Mesenchymal stem cell (in vitro differentiated cells and primary cell): ENCODE results near the gene ATP1A2.
A peak's percentile ranks its signal among the peaks of the same experiment; 100 is the strongest.
"Not testable (repeated sequence)": the region's sequence is repeated elsewhere in the genome, so short reads cannot be mapped to it uniquely, and the experiment has no call there.

ENCODE experiments used
- DNase-seq: peaks from one replicate; pipeline ENCODE4 v3.0.0-alpha.2; 2013
- H2AFZ ChIP-seq: one replicate; pipeline ENCODE4 v1.6.1; 2013; ENCODE audit warnings: low read depth, mild to moderate bottlenecking, control low read depth, inconsistent platforms, low read length, moderate library complexity
- H2AK5ac ChIP-seq: 2 replicates; pipeline ENCODE4 v1.6.1; 2013; ENCODE audit warnings: low read length, moderate library complexity, mild to moderate bottlenecking, inconsistent platforms; ENCODE audit not compliant: severe bottlenecking
- H2BK120ac ChIP-seq: one replicate; pipeline ENCODE4 v1.6.1; 2013; ENCODE audit warnings: low read depth, mild to moderate bottlenecking, inconsistent platforms, low read length, moderate library complexity
- H2BK12ac ChIP-seq, 2 experiments: one replicate each; pipeline ENCODE4 v1.6.1; 2013; ENCODE audit warnings: inconsistent platforms in 2 of 2, low read length in 2 of 2, mild to moderate bottlenecking in 2 of 2, moderate library complexity in 2 of 2, control low read depth in 1 of 2
- H2BK15ac ChIP-seq: one replicate; pipeline ENCODE4 v1.6.1; 2013; ENCODE audit warnings: mild to moderate bottlenecking, low read depth, inconsistent platforms; ENCODE audit not compliant: poor library complexity, severe bottlenecking
- H2BK5ac ChIP-seq: 2 replicates; pipeline ENCODE4 v1.6.1; 2013; ENCODE audit warnings: low read depth, mild to moderate bottlenecking, low read length, control low read depth, inconsistent platforms; ENCODE audit not compliant: poor library complexity, severe bottlenecking
- H3K14ac ChIP-seq, 2 experiments: one replicate each; pipeline ENCODE4 v1.6.1; 2013; ENCODE audit warnings: inconsistent platforms in 2 of 2, low read length in 2 of 2, control low read depth in 1 of 2, mild to moderate bottlenecking in 1 of 2, moderate library complexity in 1 of 2
- H3K18ac ChIP-seq, 2 experiments: one replicate each; pipeline ENCODE4 v1.6.1; 2013; ENCODE audit warnings: inconsistent platforms in 2 of 2, low read length in 2 of 2, control low read depth in 1 of 2, low read depth in 1 of 2, mild to moderate bottlenecking in 1 of 2
- H3K23ac ChIP-seq, 2 experiments: one replicate each; pipeline ENCODE4 v1.6.1; 2013; ENCODE audit warnings: inconsistent platforms in 2 of 2, low read length in 2 of 2, mild to moderate bottlenecking in 2 of 2, moderate library complexity in 2 of 2, control low read depth in 1 of 2
- H3K27ac ChIP-seq: 2 replicates; pipeline ENCODE4 v1.5.1; 2013; ENCODE audit warnings: mild to moderate bottlenecking, moderate library complexity, low read length, control low read depth, inconsistent platforms; ENCODE audit not compliant: poor library complexity, severe bottlenecking
- H3K27me3 ChIP-seq, 2 experiments: 2 replicates each; pipeline versions ENCODE4 v1.6.1 to v1.7.0; 2013; ENCODE audit warnings: low read length in 2 of 2, mild to moderate bottlenecking in 2 of 2, moderate library complexity in 2 of 2, control low read depth in 1 of 2, inconsistent platforms in 1 of 2; ENCODE audit not compliant: control insufficient read depth in 1 of 2, insufficient read depth in 1 of 2
- H3K36me3 ChIP-seq, 2 experiments: 2 replicates each; pipeline versions ENCODE4 v1.6.1 to v1.7.0; 2013; ENCODE audit warnings: low read length in 2 of 2, control low read depth in 1 of 2, inconsistent platforms in 1 of 2, low read depth in 1 of 2, mild to moderate bottlenecking in 1 of 2; ENCODE audit not compliant: insufficient read depth in 2 of 2, control insufficient read depth in 1 of 2
- H3K4ac ChIP-seq, 2 experiments: one replicate each; pipeline ENCODE4 v1.6.1; 2013; ENCODE audit warnings: inconsistent platforms in 2 of 2, low read length in 2 of 2, mild to moderate bottlenecking in 2 of 2, moderate library complexity in 2 of 2, control low read depth in 1 of 2, low read depth in 1 of 2
- H3K4me1 ChIP-seq: 2 replicates; pipeline ENCODE4 v1.6.1; 2013; ENCODE audit warnings: low read depth, low read length, control low read depth; ENCODE audit not compliant: control insufficient read depth, insufficient read depth
- H3K4me2 ChIP-seq: 2 replicates; pipeline ENCODE4 v1.6.1; 2013; ENCODE audit warnings: low read length, mild to moderate bottlenecking, inconsistent platforms; ENCODE audit not compliant: poor library complexity, severe bottlenecking
- H3K4me3 ChIP-seq, 2 experiments: 2 replicates each; pipeline versions ENCODE4 v1.5.1 to v1.7.0; 2013; ENCODE audit warnings: low read length in 2 of 2, mild to moderate bottlenecking in 2 of 2, control low read depth in 1 of 2, low read depth in 1 of 2; ENCODE audit not compliant: insufficient read depth in 1 of 2
- H3K79me1 ChIP-seq: replicated peaks from 2 replicates; pipeline ENCODE4 v1.6.1; 2013; ENCODE audit warnings: mild to moderate bottlenecking, control low read depth, low read length, inconsistent platforms; ENCODE audit not compliant: poor library complexity, severe bottlenecking
- H3K9ac ChIP-seq: 2 replicates; pipeline ENCODE4 v1.7.0; 2013; ENCODE audit warnings: mild to moderate bottlenecking, low read length, moderate library complexity
- H3K9me3 ChIP-seq: 2 replicates; pipeline ENCODE4 v1.7.0; 2013; ENCODE audit warnings: mild to moderate bottlenecking, low read length; ENCODE audit not compliant: control insufficient read depth
- H4K8ac ChIP-seq: one replicate; pipeline ENCODE4 v1.6.1; 2013; ENCODE audit warnings: inconsistent platforms, mild to moderate bottlenecking, low read length, moderate library complexity
- H4K91ac ChIP-seq: one replicate; pipeline ENCODE4 v1.6.1; 2013; ENCODE audit warnings: mild to moderate bottlenecking, low read length, inconsistent platforms
- WGBS: methylation state at CpG from one replicate; pipeline ENCODE4 v1.1.7; 2013; ENCODE audit warnings: mixed read lengths; 5-methylcytosine and 5-hydroxymethylcytosine counted together

The ATP1A2 gene

GRCh38 chr1:160126342-160126741 lies 10.8 kb downstream of the ATP1A2 start:
- H2AFZ ChIP-seq, DNase-seq, H4K8ac ChIP-seq, H2BK12ac ChIP-seq, H3K36me3 ChIP-seq, H3K79me1 ChIP-seq, H3K4me3 ChIP-seq, H2AK5ac ChIP-seq, H3K23ac ChIP-seq, H3K4me2 ChIP-seq, H3K4ac ChIP-seq, H2BK15ac ChIP-seq, H3K9ac ChIP-seq, H3K27ac ChIP-seq, H3K18ac ChIP-seq, H3K9me3 ChIP-seq, H2BK120ac ChIP-seq, H2BK5ac ChIP-seq, H4K91ac ChIP-seq, H3K14ac ChIP-seq: not testable (repeated sequence)
- H3K4me1 ChIP-seq, result peaks cover 23% of the 10 kb centered on the region
- H3K27me3 ChIP-seq, result peaks cover 0 to 16% of the 10 kb centered on the region in 2 experiments
- no CpG with 5 or more reads among the region's 4 CpGs for WGBS

DNA sequence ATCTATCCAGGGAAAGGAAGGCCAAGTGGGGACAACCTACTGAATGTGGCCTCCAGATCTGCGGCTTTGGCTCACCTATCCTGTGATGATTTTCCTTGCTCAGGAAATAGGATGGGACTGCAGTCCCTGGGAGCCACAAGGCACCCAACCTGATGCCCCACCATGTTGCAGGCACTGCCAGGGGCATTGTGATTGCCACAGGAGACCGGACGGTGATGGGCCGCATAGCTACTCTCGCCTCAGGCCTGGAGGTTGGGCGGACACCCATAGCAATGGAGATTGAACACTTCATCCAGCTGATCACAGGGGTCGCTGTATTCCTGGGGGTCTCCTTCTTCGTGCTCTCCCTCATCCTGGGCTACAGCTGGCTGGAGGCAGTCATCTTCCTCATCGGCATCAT lies 11.8 kb downstream of the ATP1A2 start:
- Histone ChIP-seq H3K36me3 (no peaks in the 10 kb centered on the region), H4K91ac (no peak overlapping the region), H3K4ac (no peak overlapping the region), H3K27ac (no peak overlapping the region), H3K4me2 (no peak overlapping the region), H3K14ac (no peak overlapping the region), H2BK5ac (no peak overlapping the region), H2AFZ (no peak overlapping the region), H2AK5ac (peak overlapping the region; percentile 75), H2BK12ac (peak overlapping the region in 1 of 2 experiments; percentile 40), H3K27me3 (peaks cover 5 to 23% of the 10 kb centered on the region in 2 experiments), H3K4me3 (no peak overlapping the region), H2BK120ac (no peak overlapping the region), H2BK15ac (no peak overlapping the region), H3K23ac (no peak overlapping the region), H3K79me1 (no peaks in the 10 kb centered on the region), H3K9me3 (no peaks in the 10 kb centered on the region), H4K8ac (no peak overlapping the region), H3K9ac (no peak overlapping the region), H3K18ac (no peak overlapping the region), H3K4me1 (peaks cover 23% of the 10 kb centered on the region)
- no peak for DNase-seq
- 99% methylated on average over 9 of the region's 9 CpGs for WGBS

DNA sequence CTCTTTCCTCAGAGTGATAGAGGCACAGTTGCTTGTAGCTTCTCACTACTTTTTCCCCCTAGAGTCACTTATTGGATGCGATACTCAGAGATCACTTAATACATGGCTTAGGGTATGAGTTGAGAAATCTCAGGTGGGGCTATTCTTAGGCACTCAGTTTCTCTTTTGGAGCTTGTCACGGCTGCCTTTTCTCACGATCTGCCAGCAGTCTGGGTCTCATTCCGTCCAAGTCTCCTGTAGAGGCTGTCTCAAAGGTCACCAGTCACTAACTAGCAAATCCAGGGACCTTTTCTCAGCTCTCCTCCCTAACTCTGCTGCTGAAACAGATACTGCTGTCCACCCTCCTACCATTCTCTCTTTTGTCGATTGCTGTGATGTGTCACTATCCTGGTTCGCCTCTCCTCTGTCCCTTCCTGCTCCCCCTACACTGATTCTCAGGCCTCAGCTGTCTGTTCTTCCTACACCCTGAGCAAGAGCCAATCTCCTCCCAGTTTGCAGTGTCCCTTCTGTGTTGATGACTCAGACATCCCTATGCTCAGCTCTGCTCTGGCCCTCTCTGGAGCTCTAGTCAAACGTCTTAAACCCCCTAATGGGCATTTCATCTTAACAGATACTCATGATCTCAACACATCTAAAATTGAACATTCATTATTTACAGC lies 12.4 kb downstream of the ATP1A2 start:
- Histone ChIP-seq H3K27me3 (peaks cover 11 to 29% of the 10 kb centered on the region in 2 experiments), H2BK12ac (peak overlapping the region in 1 of 2 experiments; percentile 40), H2BK5ac (no peak overlapping the region), H3K18ac (no peak overlapping the region), H3K27ac (no peak overlapping the region), H3K9ac (no peak overlapping the region), H3K4ac (no peak overlapping the region), H3K4me2 (no peak overlapping the region), H2AFZ (no peak overlapping the region), H2AK5ac (peak overlapping the region; percentile 75), H3K4me1 (peaks cover 23% of the 10 kb centered on the region), H3K4me3 (no peak overlapping the region), H3K23ac (no peak overlapping the region), H3K79me1 (no peaks in the 10 kb centered on the region), H3K9me3 (no peaks in the 10 kb centered on the region), H3K14ac (peak overlapping the region in 1 of 2 experiments; percentile 2), H4K8ac (peak overlapping the region; percentile 35), H2BK120ac (no peak overlapping the region), H2BK15ac (no peak overlapping the region), H4K91ac (no peak overlapping the region), H3K36me3 (no peaks in the 10 kb centered on the region)
- 57% methylated on average over 5 of the region's 7 CpGs for WGBS
- DNase-seq, result peak; percentile 79

DNA sequence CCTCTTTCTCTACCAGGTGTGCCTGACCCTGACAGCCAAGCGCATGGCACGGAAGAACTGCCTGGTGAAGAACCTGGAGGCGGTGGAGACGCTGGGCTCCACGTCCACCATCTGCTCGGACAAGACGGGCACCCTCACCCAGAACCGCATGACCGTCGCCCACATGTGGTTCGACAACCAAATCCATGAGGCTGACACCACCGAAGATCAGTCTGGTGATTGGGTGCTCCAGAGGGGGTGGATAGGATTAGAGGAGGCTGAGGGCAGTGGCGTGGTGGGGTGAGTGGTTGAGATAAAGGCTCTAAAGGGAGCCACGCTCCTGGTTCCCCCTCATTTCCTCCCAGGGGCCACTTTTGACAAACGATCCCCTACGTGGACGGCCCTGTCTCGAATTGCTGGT lies 13.1 kb downstream of the ATP1A2 start:
- no peak overlapping the region for H3K18ac ChIP-seq
- no peaks in the 10 kb centered on the region for H3K79me1 ChIP-seq
- H3K27ac ChIP-seq, result no peak overlapping the region
- 93% methylated on average over 18 of the region's 18 CpGs for WGBS
- H3K4me1 ChIP-seq, result peaks cover 23% of the 10 kb centered on the region
- H2BK12ac ChIP-seq, result no peak overlapping the region
- H4K8ac ChIP-seq, result no peak overlapping the region
- no peak overlapping the region for H3K9ac ChIP-seq
- no peak overlapping the region for H2BK5ac ChIP-seq
- no peak overlapping the region for H3K4me3 ChIP-seq
- no peaks in the 10 kb centered on the region for H3K9me3 ChIP-seq
- H3K27me3 ChIP-seq, result peaks cover 17 to 35% of the 10 kb centered on the region in 2 experiments
- no peak overlapping the region for H3K4me2 ChIP-seq
- H3K23ac ChIP-seq, result no peak overlapping the region
- H3K14ac ChIP-seq, result no peak overlapping the region
- H2BK120ac ChIP-seq, result no peak overlapping the region
- H3K36me3 ChIP-seq, result no peaks in the 10 kb centered on the region
- H2BK15ac ChIP-seq, result peak overlapping the region; percentile 19
- H2AFZ ChIP-seq, result no peak overlapping the region
- no peak overlapping the region for H3K4ac ChIP-seq
- no peak for DNase-seq
- no peak overlapping the region for H4K91ac ChIP-seq
- H2AK5ac ChIP-seq, result peak overlapping the region; percentile 13
